Peyer's patch (tissue), 4 donors: Measurements from ENCODE around the gene VPS4B.

Experiments
- POLR2A ChIP-seq, 2 donors: fragments of 450-650 bp; IDR thresholded peaks; one replicate each; pipeline ENCODE4 v1.5.1; 2017; ENCODE audit warnings: antibody characterized with exemption in 2 of 2, mild to moderate bottlenecking in 2 of 2, moderate library complexity in 2 of 2
- TF ChIP-seq, protein P1 (sequence below), 6 experiments: fragments of 450-650 bp in 4 of 6; fragments of 200-600 bp in 2 of 6; sonication (generic) in 1 of 6; IDR thresholded peaks; one replicate each; pipeline ENCODE4 v1.5.1; 2017 to 2019; ENCODE audit warnings: antibody characterized with exemption in 6 of 6, mild to moderate bottlenecking in 3 of 6, moderate library complexity in 1 of 6

DNA sequence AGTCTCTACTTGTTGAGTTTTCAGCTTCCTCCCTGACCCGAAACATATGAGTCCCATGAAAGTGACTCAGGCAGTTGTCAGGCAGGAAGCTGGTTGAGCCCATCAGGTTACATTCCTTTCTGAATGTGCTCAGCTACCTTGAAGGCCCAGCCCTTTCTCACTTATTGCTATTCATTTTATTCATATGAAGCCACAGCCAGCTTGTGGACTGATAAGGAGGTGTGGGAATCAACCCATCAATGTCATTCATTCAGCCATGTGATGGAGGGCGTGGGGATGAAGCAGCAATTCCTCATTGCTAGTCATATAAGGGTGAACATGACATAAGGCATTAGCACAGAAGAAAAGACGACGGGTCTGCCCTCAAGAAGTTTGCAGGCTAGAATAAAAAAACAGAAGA lies 5.3 kb upstream of the VPS4B start:
- TF ChIP-seq, protein P1, sequence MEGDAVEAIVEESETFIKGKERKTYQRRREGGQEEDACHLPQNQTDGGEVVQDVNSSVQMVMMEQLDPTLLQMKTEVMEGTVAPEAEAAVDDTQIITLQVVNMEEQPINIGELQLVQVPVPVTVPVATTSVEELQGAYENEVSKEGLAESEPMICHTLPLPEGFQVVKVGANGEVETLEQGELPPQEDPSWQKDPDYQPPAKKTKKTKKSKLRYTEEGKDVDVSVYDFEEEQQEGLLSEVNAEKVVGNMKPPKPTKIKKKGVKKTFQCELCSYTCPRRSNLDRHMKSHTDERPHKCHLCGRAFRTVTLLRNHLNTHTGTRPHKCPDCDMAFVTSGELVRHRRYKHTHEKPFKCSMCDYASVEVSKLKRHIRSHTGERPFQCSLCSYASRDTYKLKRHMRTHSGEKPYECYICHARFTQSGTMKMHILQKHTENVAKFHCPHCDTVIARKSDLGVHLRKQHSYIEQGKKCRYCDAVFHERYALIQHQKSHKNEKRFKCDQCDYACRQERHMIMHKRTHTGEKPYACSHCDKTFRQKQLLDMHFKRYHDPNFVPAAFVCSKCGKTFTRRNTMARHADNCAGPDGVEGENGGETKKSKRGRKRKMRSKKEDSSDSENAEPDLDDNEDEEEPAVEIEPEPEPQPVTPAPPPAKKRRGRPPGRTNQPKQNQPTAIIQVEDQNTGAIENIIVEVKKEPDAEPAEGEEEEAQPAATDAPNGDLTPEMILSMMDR (IDR thresholded peaks at IDR 0.05), result no peak
- no peak for TF ChIP-seq POLR2A (IDR thresholded peaks at IDR 0.05)
